Posterior vena cava (tissue), 2 donors: Measurements from ENCODE around the gene EQTN. TPM values are rescaled to one million over a fixed set of nuclear protein-coding genes. Genes with fewer than 3 reads are reported as not detected.

Experiments used
- DNase-seq: peaks from one replicate; pipeline ENCODE4 v3.0.0-alpha.2; 2020; ENCODE audit warnings: low spot score
- intact Hi-C, 2 donors: fragments of 100-400 bp; cut with DNase I; formaldehyde crosslinking; loops; one replicate each; pipeline versions ENCODE4 v1.14.1 to v1.14.2; 2022 to 2023
- long read RNA-seq, 2 donors: library from polyadenylated mRNA; unstranded; transcript quantifications; one replicate each; pipeline ENCODE4 v2.0.0, GENCODE V29; 2020 to 2021
- total RNA-seq, 2 donors: library from RNA; stranded (reverse); fragmentation: NEBNext Ultra II Directional; extraction: Animal tissue kit (Norgen Biotek cat#: 25700); gene quantifications; one replicate each; pipeline ENCODE4 v1.2.1, GENCODE V29; 2021
- donor health status: DM: yes; HTN: yes; CAD: no.
- donor health status: DM: yes; HTN: yes; CAD: no.

The EQTN gene
- not detected for total RNA-seq
- long read RNA-seq, donor 1, partial matches to known transcripts = 0 of 1 reads
- long read RNA-seq, donor 1, other reads (novel, unspliced or antisense) = 1 of 1 reads
- long read RNA-seq, donor 2 = 0 reads

DNA sequence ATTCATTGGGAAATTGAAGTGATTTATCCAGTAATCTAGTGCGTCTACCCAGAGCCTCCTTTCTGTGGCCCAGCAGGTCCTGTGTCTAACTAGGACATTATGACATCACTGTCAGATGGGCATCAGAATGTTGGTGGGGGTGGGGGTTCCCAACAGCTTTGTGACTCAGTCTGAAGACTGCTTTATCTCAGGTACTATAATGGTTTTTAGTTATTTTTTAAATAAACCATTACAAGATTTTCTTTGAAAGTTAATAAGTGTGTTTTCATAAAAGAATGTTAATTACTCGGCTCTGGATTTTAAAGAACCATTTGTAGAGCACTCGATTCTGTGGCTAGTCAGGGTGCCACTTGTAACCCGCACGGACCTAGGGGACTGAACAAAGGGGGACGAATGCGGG lies at the start of gene EQTN:
EQTN (minus strand) TSS at position 101 of the 400 bp plus-strand sequence; CDS start at position 6, 95 bp downstream.
- intact Hi-C loops = no loop called here
- no peak for DNase-seq

GRCh38 chr9:27344776-27345175 lies 47.8 kb upstream of the EQTN start:
- intact Hi-C loops = no loop called here
- no peak for DNase-seq

DNA sequence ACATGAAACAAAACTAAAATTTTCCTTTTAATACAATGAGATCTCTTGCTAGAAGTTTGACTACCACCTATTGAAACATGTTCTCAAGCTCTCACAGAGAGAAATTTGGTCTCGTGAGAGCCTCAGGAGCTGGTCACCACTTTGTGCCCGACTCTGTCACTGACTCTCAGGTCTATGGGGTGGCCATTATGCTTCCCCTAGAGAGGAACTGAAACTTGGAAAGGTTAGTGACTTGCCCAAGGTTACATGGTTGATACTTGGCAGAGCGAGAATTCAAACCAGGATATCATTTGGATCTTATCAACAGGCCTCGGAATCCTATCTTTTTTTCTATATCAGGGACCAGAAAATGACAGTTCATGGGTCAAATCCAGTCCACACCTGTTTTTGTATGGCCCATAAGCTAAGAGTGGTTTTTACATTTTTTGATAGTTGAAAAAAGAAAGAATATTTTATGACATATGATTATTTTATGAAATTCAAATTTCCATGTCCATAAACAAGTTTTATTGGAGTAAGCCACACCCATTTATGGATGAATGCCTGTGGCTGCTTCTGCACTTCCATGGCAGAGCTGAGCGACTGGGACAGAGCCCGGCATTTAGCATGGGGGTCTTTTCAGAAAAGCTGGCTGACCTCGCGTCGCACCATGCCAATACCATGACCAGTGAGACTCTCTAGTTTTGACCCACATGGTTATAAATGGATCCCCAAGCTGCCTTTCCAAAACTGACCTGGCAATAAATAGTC lies 44.8 kb upstream of the EQTN start:
- no peak for DNase-seq
- intact Hi-C loops = no loop called here

GRCh38 chr9:27340961-27341511 lies 44.1 kb upstream of the EQTN start:
- DNase-seq = no peak
- intact Hi-C loops = no loop called here

- intact Hi-C loops = no loop called here
- no peak for DNase-seq
Measured at GRCh38 chr9:27340285-27340674, 43.3 kb upstream of the EQTN start.

GRCh38 chr9:27339661-27340284 lies 42.8 kb upstream of the EQTN start:
- DNase-seq = no peak
- intact Hi-C loops = loop anchor here in 1 of 2 donors (5.0 kb wide), 2 partner anchors 188 to 208 kb away; partner anchors contain the start of gene MOB3B

DNA sequence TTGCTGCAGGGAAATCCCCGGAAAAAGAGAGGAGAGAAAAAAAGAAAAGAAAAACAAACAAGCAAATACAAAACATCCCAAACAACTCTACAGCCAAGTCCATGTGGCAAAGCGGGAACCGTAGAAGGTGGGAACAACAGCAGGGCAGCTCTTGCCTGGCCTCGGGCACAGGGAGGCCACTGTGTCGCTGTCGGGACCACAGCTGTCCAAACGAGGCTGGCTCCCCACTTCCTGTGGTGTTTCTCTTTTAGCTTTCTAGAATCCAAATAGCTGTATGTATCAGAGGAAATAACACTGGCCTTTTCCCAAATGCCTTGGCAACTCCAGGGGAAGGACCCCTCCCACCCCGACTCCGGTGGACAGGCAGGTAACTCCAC lies 41.6 kb upstream of the EQTN start:
- intact Hi-C loops = loop anchor here in 1 of 2 donors (5.0 kb wide), 2 partner anchors 189 to 209 kb away; partner anchors contain the start of gene MOB3B

DNA sequence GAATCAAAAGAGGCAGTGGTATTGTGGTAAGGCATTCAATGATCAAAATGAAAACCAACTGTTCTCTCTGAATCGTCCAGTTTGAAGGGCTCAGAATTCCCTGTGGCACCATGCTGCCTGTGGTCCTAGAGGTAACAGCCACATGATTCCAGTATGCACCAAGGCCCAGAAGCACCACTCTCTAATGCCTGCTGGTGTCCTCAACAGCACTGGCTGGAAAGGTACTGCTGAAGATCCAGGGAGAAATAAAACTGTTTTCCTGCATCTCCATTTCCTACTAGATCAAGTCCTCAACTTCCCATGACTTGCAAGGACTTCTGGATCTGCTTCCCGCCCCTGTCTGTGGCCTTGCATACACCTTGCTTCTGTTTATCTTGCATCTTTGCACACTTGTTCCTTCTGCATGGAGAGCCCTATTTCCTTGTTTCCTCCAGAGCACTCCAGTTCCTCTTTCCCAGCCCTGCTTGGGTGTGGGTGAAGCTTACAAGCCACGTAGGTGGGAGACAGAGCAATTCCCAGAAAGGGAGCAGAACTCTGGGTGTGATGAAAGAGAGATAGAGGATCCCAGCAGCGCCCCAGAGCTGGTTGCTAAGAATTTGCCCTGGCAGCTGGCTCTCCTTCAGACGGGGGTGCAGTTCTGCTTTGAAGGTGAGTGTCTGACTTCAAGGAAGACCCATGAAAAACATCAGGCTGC lies 41.0 kb upstream of the EQTN start:
- intact Hi-C loops = loop anchor here in 1 of 2 donors (5.0 kb wide), 2 partner anchors 189 to 209 kb away; partner anchors contain the start of gene MOB3B

More for the DNA sequence above, 41.6 kb upstream of the EQTN start:
- no peak for DNase-seq

GRCh38 chr9:27337236-27337635 lies 40.3 kb upstream of the EQTN start:
- intact Hi-C loops = loop anchor here in 1 of 2 donors (5.0 kb wide), 2 partner anchors 190 to 210 kb away; partner anchors contain the start of gene MOB3B
- DNase-seq = no peak

More for the DNA sequence above, 41.0 kb upstream of the EQTN start:
- DNase-seq = no peak

DNA sequence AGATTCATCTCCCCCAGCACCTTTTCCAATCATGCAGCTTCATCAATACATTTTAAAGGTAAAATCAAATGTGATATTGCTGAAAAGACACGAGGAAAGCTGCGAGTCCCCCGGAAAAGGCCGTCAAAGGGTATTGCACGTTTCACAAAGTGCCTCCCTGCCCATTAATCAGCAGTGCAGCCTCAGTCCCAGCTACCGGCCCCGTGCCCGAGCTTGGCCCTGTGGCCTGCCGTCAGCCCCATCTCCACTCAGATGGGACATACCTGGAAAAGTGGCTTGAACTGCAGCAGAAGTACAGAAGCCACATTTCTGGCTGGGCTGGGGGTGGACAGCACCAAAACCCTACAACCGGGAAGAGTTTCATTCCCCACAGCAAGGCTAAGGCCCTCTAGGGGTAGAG lies 39.9 kb upstream of the EQTN start:
- DNase-seq = no peak
- intact Hi-C loops = loop anchor here in 1 of 2 donors (5.0 kb wide), 2 partner anchors 190 to 210 kb away; partner anchors contain the start of gene MOB3B

DNA sequence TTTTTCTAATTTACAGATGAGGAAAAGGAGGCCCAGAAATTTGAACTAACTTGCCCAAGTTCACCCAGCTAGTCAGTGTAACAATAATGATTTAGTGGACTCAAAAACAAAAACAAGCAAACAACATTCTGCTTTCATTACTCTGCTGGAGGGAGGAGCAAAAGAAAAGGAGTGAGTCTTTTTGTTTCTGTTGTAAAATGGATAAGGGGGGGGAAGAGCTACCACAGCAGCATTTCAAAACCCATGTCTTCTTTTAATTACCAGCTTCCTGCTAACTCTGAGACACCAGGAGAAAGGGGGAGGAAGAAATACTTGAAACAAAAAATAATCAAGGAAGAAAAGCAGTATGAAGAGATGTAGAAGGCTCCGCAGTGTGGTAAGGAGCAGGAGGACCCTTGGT lies 39.2 kb upstream of the EQTN start:
- DNase-seq = no peak
- intact Hi-C loops = loop anchor here in 1 of 2 donors (5.0 kb wide), 2 partner anchors 191 to 211 kb away; partner anchors contain the start of gene MOB3B

- no peak for DNase-seq
- intact Hi-C loops = loop anchor here in 1 of 2 donors (5.0 kb wide), 2 partner anchors 192 to 212 kb away; partner anchors contain the start of gene MOB3B
Measured at GRCh38 chr9:27335075-27335474, 38.1 kb upstream of the EQTN start.

DNA sequence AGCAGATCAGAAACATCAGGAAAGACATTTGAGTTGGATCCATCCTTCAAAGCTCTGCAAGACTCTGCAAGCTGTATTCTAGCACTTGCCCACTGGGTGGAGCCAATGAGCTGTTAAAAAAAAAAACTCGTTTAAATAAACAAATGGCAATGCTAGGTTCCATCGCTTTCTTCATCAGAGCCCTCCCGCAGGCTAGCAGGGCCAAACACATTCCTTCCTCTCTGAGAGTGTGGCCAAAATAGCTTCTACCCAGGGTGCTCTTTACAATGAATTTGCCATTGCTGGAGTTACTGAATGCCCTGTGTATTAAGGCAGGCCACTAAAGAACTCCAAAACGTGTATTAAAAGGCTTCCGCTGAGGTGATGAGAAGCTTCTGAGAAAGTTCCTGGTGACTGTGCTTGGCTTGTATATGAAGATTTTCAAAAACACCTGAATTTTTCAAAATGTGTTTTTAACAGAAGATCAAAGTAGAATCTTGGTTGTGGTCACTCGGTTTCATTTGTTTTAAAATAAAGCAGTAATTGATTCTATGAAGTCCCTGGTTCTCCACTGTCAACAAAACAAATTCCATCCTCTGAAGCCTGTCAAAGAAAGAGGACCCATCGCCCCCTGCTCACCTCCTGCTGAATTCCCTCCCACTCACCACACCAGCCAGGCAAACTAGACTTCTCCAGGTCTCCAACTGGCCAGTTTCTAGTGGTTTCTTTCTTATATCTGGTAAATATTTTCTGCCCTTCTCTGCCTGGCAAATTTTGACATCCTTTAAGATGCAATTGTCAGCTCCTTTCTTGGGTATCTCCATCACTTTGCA lies 36.5 kb upstream of the EQTN start:
- no peak for DNase-seq
- intact Hi-C loops = loop anchor here in 1 of 2 donors (5.0 kb wide), 1 partner anchor 214 kb away; no protein-coding TSS in a partner anchor

GRCh38 chr9:27331393-27331792 lies 34.4 kb upstream of the EQTN start:
- no peak for DNase-seq
- intact Hi-C loops = loop anchor here in 1 of 2 donors (5.0 kb wide), 1 partner anchor 216 kb away; no protein-coding TSS in a partner anchor

DNA sequence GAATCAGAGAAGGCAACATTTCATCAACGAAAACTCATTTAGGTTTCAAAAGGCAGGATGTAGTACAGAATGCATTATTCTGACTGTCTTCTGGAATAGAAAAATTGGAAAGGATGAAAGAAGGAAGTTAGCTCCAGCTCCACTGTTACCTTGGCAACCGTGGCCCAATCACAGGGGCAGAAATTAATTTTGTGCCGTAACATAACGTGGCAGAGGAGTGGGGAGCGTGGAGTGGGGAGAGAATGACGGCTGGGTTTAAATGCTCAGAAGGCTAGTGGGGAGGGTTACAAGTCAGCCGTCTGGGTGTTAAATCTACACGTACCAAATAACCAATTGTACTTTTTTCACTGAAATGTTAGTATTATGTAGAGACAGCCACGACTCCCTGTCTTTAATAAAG lies 32.3 kb upstream of the EQTN start:
- DNase-seq = no peak
- intact Hi-C loops = no loop called here

GRCh38 chr9:27328483-27328882 lies 31.5 kb upstream of the EQTN start:
- no peak for DNase-seq
- intact Hi-C loops = no loop called here

DNA sequence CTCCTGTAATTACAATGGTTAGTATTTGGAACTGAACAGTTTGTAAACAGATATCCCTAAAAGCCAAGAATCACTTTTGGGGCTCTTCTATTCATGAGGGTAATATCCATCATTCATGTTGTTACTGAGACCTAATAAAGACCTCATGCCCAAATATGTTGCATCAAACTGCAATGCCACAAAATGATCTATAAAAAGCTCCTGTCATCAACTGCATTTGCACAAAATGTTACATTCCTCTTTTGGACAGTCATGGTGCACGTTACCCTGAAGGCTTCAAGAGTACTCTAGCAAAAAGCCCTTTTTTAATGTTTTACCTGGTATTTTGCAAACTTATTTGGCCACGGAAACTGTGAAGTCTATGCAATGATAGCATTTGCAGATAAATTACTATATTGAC lies 14.2 kb upstream of the EQTN start:
- intact Hi-C loops = no loop called here
- DNase-seq = no peak

DNA sequence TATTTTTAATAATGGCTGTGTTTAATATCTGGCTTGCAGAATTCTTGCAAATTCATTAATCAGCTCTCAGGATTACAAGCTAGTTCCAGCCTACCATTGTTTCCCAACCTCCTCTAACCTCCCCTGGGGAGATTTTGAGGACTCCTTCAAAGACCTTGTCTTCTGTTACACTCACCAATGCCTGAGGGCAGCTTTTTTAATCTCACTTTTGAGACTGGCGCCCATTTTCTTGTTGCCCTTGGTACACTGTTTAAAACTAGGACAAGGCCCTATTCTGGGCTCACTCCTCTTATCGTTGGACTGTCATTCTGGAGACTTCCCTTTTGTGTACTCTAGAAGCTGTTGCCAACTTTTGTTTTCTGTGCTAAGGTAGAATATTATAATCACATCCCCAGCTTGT lies 13.6 kb upstream of the EQTN start:
- no peak for DNase-seq
- intact Hi-C loops = no loop called here
